HG02678 (cell line): ENCODE measurements around the gene APBA1.
A peak's percentile ranks its signal among the peaks of the same experiment; 100 is the strongest.

Experiments used
- ATAC-seq: cut with Tn5 transposase; IDR thresholded peaks from one replicate; pipeline ENCODE4 v1.9.1; 2021; ENCODE audit warnings: mild to moderate bottlenecking, moderate library complexity; ENCODE audit not compliant: unreplicated experiment

The APBA1 gene

GRCh38 chr9:69535911-69536310 is 136.3 kb downstream of the APBA1 start:
- no peak for ATAC-seq

GRCh38 chr9:69535286-69535832 is 136.8 kb downstream of the APBA1 start:
- ATAC-seq: no peak

- no peak for ATAC-seq
Measured at GRCh38 chr9:69532396-69532795, 139.8 kb downstream of the APBA1 start.

- no peak for ATAC-seq
Measured at GRCh38 chr9:69527454-69527853, 144.7 kb downstream of the APBA1 start.

- ATAC-seq: no peak
Measured at GRCh38 chr9:69526699-69527098, 145.5 kb downstream of the APBA1 start.

GRCh38 chr9:69519470-69520240 is 152.5 kb downstream of the APBA1 start:
- peak; percentile 91 for ATAC-seq

- no peak for ATAC-seq
Measured at GRCh38 chr9:69516353-69517322, 155.5 kb downstream of the APBA1 start.

- ATAC-seq: no peak
Measured at GRCh38 chr9:69515810-69516209, 156.4 kb downstream of the APBA1 start.

GRCh38 chr9:69513141-69513820 is 158.9 kb downstream of the APBA1 start:
- ATAC-seq: no peak

- no peak for ATAC-seq
Measured at GRCh38 chr9:69504058-69504457, 168.1 kb downstream of the APBA1 start.

GRCh38 chr9:69502671-69503301 is 169.4 kb downstream of the APBA1 start:
- no peak for ATAC-seq

- ATAC-seq: no peak
Measured at GRCh38 chr9:69500896-69501295, 171.3 kb downstream of the APBA1 start.

- ATAC-seq: no peak
Measured at GRCh38 chr9:69499959-69500358, 172.2 kb downstream of the APBA1 start.

GRCh38 chr9:69499407-69499806 is 172.8 kb downstream of the APBA1 start:
- ATAC-seq: no peak

GRCh38 chr9:69498470-69498869 is 173.7 kb downstream of the APBA1 start:
- no peak for ATAC-seq

GRCh38 chr9:69497816-69498215 is 174.4 kb downstream of the APBA1 start:
- ATAC-seq: no peak

GRCh38 chr9:69496846-69497450 is 175.2 kb downstream of the APBA1 start:
- no peak for ATAC-seq

- no peak for ATAC-seq
Measured at GRCh38 chr9:69495296-69495695, 176.9 kb downstream of the APBA1 start.

GRCh38 chr9:69494763-69495162 is 177.4 kb downstream of the APBA1 start:
- no peak for ATAC-seq

GRCh38 chr9:69494208-69494607 is 178.0 kb downstream of the APBA1 start:
- ATAC-seq: no peak
